Measurements from ENCODE around the gene RET. TPM values are rescaled to one million over a fixed set of nuclear protein-coding genes. Genes with fewer than 3 reads are reported as not detected.
A peak's percentile ranks its signal among the peaks of the same experiment; 100 is the strongest.

Gene RET
- polyA plus RNA-seq, 3 donors: 0.08 to 0.39 (median 0.14) TPM

DNA sequence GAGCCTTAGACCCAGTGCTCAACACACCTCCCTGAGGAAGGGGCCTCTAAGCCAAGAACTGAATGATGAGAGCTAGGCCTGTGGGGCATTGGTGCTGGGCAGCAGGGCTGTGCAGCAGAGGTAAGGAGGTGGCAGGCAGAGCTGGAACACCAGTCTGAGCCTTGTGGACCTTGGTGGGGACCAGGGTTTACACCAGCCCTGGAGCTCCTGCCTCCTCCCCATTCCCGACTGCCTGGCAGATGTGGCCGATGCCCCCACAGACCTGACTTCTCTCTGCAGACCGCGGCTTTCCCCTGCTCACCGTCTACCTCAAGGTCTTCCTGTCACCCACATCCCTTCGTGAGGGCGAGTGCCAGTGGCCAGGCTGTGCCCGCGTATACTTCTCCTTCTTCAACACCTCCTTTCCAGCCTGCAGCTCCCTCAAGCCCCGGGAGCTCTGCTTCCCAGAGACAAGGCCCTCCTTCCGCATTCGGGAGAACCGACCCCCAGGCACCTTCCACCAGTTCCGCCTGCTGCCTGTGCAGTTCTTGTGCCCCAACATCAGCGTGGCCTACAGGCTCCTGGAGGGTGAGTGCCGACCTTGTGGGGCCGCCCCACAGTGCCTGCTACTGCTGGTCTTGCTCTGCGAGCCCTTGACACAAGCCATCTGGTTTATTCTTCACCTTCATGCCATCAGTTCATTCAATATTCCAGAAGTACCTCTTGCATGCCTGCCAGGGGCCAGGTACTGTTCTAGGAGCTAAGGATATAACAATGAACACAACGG lies 25.4 kb downstream of the RET start:
- H3K27ac ChIP-seq (ENCODE audit: low read depth in 1 of 2, low read length in 2 of 2): no peak overlapping the region
- H3K79me2 ChIP-seq (ENCODE audit: insufficient read depth, low read length): no peaks in the 10 kb centered on the region
- H3K4me3 ChIP-seq (replicated peaks in 1 of 3; ENCODE audit: low read depth in 2 of 3, low read length in 3 of 3): no peak overlapping the region
- TF ChIP-seq, protein P1, sequence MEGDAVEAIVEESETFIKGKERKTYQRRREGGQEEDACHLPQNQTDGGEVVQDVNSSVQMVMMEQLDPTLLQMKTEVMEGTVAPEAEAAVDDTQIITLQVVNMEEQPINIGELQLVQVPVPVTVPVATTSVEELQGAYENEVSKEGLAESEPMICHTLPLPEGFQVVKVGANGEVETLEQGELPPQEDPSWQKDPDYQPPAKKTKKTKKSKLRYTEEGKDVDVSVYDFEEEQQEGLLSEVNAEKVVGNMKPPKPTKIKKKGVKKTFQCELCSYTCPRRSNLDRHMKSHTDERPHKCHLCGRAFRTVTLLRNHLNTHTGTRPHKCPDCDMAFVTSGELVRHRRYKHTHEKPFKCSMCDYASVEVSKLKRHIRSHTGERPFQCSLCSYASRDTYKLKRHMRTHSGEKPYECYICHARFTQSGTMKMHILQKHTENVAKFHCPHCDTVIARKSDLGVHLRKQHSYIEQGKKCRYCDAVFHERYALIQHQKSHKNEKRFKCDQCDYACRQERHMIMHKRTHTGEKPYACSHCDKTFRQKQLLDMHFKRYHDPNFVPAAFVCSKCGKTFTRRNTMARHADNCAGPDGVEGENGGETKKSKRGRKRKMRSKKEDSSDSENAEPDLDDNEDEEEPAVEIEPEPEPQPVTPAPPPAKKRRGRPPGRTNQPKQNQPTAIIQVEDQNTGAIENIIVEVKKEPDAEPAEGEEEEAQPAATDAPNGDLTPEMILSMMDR (IDR thresholded peaks at IDR 0.05): no peak
- Mint-ChIP-seq H3K4me3 (no peak overlapping the region), H3K9me3 (no peaks in the 10 kb centered on the region), H3K36me3 (peaks cover 3 to 5% of the 10 kb centered on the region in 2 donors), H3K27ac (peak overlapping the region in 2 of 7 donors; percentile 37 to 50), H3K27me3 (ENCODE audit: low read depth in 3 of 3) (peaks cover 25 to 37% (median 29%) of the 10 kb centered on the region in 3 donors), H3K4me1 (peaks cover 23% of the 10 kb centered on the region)
- no peaks in the 10 kb centered on the region for H3K36me3 ChIP-seq (replicated peaks in 1 of 2; ENCODE audit: control insufficient read depth in 1 of 2, insufficient read depth in 2 of 2, low read length in 2 of 2)
- WGBS (ENCODE audit: insufficient coverage): 80% methylated on average over 16 of the region's 19 CpGs
- H3K4me2 ChIP-seq (replicated peaks; ENCODE audit: extremely low read depth, low read length, poor library complexity, severe bottlenecking): no peak overlapping the region
- H2AFZ ChIP-seq (ENCODE audit: insufficient read depth, low read depth, low read length, poor library complexity, severe bottlenecking): no peak overlapping the region
- no peak overlapping the region for H3K9ac ChIP-seq (ENCODE audit: insufficient read depth, low read length, poor library complexity, severe bottlenecking)
- no peaks in the 10 kb centered on the region for H3K9me3 ChIP-seq (replicated peaks in 1 of 2; ENCODE audit: control insufficient read depth in 1 of 2, insufficient read depth in 1 of 2, low read length in 2 of 2)
- intact Hi-C loops (cut with micrococcal nuclease): no loop called here
- no peak for DNase-seq
- no peaks in the 10 kb centered on the region for H4K20me1 ChIP-seq (ENCODE audit: insufficient read depth, low read length)
- H3K27me3 ChIP-seq (ENCODE audit: control insufficient read depth in 2 of 2, insufficient read depth in 2 of 2, low read length in 2 of 2): peaks cover 0 to 20% of the 10 kb centered on the region in 2 donors
- peaks cover 25 to 27% of the 10 kb centered on the region in 2 donors for H3K4me1 ChIP-seq (ENCODE audit: control insufficient read depth in 1 of 2, insufficient read depth in 2 of 2, low read length in 2 of 2)

- Histone ChIP-seq H3K4me1 (ENCODE audit: control insufficient read depth in 1 of 2, insufficient read depth in 2 of 2, low read length in 2 of 2) (peaks cover 26 to 34% of the 10 kb centered on the region in 2 donors), H3K36me3 (replicated peaks in 1 of 2; ENCODE audit: control insufficient read depth in 1 of 2, insufficient read depth in 2 of 2, low read length in 2 of 2) (no peaks in the 10 kb centered on the region), H3K9ac (ENCODE audit: insufficient read depth, low read length, poor library complexity, severe bottlenecking) (peak overlapping the region; percentile 51), H2AFZ (ENCODE audit: insufficient read depth, low read depth, low read length, poor library complexity, severe bottlenecking) (peak overlapping the region; percentile 96), H4K20me1 (ENCODE audit: insufficient read depth, low read length) (no peaks in the 10 kb centered on the region), H3K9me3 (replicated peaks in 1 of 2; ENCODE audit: control insufficient read depth in 1 of 2, insufficient read depth in 1 of 2, low read length in 2 of 2) (no peaks in the 10 kb centered on the region), H3K27me3 (ENCODE audit: control insufficient read depth in 2 of 2, insufficient read depth in 2 of 2, low read length in 2 of 2) (peaks cover 0 to 20% of the 10 kb centered on the region in 2 donors), H3K4me3 (replicated peaks in 1 of 3; ENCODE audit: low read depth in 2 of 3, low read length in 3 of 3) (peak overlapping the region; percentile 40 to 78 (median 43)), H3K4me2 (replicated peaks; ENCODE audit: extremely low read depth, low read length, poor library complexity, severe bottlenecking) (peak overlapping the region; percentile 92), H3K27ac (ENCODE audit: low read depth in 1 of 2, low read length in 2 of 2) (no peak overlapping the region), H3K79me2 (ENCODE audit: insufficient read depth, low read length) (no peaks in the 10 kb centered on the region)
- TF ChIP-seq, protein P1 (IDR thresholded peaks at IDR 0.05): peak; percentile 100
- Mint-ChIP-seq H3K27me3 (ENCODE audit: low read depth in 3 of 3) (peaks cover 22 to 35% (median 26%) of the 10 kb centered on the region in 3 donors), H3K4me1 (peaks cover 31% of the 10 kb centered on the region), H3K27ac (peak overlapping the region in 4 of 7 donors; percentile 35 to 73 (median 64)), H3K4me3 (peak overlapping the region; percentile 80 to 92), H3K9me3 (no peaks in the 10 kb centered on the region), H3K36me3 (peaks cover 3 to 5% of the 10 kb centered on the region in 2 donors)
- intact Hi-C loops (cut with micrococcal nuclease): loop anchor here (1.0 to 2.0 kb wide), 3 partner anchors 239 to 353 kb away; no protein-coding TSS in a partner anchor
- WGBS (ENCODE audit: insufficient coverage): 2% methylated on average over 65 of the region's 71 CpGs
- peak; percentile 69 to 75 (median 75) for DNase-seq
Observed at GRCh38 chr10:43105102-43105955, 28.5 kb downstream of the RET start.

Data from CD14-positive monocyte (primary cell).